Activated CD8-positive, alpha-beta memory T cell treated with anti-CD3 and anti-CD28 coated beads, Interleukin-2, amount 50 U/mL, for 1 hour (primary cell): ENCODE data around the gene SNCG.

Source experiments
- DNase-seq: peaks from one replicate; pipeline ENCODE4 v3.0.0-alpha.2; 2020; ENCODE audit errors: extremely low read depth

The SNCG gene

GRCh38 chr10:86960863-86961434, 2.5 kb downstream of the SNCG start:
- no peak for DNase-seq

DNA sequence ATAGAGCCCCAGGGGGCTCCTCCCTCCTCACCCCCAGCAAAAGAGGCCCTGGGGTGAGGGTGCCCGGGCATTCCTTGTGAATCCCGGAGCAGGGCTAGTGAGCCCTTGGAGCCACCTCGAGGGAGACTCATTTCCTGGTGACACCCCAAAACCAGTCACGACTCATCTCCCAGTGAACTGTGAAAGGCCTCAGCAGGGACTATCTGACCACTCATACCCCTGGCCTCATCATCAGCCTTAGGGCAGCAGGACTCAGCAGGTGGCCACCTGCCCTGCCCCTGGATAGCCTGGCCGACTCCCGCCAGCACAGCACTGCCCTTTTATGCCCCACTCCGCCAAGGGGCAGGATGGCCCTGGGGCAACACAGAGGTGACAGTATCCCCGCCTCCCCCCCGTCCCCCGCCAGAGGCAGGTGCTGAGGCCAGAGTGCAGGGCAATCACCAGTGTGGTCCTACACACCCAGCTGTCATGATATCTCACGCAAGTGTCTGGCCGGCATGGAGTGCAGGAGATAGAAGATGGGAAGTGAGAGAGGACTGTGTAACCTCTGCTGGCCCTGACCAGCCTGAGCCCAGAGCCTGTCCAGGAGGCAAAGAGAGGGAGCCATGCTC, 3.2 kb downstream of the SNCG start:
- no peak for DNase-seq

DNA sequence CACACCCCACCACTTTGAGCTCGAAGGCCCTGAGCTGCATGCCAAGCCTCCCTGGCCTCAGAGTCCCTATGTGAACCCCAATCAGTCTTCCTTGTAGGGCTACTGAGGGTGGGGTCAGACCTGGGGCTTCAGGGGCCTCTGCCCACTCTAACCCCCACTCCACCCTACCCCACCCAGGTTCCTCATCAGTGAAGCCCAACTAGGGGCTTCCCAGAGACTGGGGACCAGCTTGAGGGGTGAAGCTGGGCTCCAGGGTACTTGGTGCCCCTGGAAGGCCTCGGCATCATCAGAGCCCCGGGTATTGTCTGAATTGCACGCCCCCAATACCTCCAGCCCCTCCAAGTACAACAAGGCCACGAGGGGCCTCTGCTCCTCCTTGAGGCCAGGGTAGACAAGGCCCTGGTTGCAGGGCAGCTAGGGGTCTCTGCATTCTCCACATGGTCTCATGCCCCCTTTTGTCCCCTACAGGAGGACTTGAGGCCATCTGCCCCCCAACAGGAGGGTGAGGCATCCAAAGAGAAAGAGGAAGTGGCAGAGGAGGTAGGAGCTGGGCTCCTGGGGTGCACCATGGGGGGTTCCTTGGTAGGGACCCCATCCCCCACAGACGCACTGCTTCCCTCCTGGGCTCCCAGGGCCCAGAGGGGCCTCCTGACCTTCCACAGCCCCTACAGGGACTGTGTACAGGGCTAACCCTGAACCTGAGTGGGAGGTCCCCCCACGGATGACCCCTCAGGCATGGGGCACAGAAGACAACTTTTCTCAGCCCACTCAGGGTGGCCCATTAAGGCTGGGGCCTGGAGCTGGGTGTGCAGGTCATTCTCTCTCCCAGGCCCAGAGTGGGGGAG, 4.0 kb downstream of the SNCG start:
- DNase-seq = no peak

DNA sequence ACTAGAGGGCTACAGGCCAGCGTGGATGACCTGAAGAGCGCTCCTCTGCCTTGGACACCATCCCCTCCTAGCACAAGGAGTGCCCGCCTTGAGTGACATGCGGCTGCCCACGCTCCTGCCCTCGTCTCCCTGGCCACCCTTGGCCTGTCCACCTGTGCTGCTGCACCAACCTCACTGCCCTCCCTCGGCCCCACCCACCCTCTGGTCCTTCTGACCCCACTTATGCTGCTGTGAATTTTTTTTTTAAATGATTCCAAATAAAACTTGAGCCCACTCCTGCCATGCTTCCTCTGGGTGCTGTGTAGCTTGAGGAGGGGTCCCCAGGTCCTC, 4.5 kb downstream of the SNCG start:
- no peak for DNase-seq

DNA sequence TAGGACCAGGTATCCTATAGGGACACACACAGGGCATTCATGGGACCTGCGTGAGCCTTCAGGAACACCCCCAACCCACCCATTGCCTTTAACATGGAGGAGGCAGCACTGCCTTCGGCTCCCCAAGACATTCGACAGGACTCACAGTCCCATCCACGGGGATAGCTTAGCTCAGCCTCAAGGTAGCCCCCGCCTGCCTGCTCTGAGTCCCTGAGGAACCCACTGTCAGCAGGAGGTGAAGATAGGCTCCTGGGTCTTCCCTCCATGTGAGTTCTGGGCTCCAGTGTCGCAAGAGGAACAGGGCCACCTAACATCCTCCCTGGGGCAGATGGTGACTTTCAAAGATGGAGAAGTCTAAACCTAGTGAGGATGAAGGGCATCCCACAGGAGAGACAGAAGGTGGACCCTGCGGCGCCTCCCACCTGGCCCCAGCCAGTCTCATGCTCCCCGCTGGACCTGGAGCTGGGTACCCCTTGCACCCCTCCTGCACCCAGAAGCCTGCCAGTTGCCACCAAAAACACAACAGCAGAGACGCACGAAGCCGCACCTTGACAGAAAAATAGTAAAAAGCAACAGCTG, 5.0 kb downstream of the SNCG start:
- no peak for DNase-seq

DNA sequence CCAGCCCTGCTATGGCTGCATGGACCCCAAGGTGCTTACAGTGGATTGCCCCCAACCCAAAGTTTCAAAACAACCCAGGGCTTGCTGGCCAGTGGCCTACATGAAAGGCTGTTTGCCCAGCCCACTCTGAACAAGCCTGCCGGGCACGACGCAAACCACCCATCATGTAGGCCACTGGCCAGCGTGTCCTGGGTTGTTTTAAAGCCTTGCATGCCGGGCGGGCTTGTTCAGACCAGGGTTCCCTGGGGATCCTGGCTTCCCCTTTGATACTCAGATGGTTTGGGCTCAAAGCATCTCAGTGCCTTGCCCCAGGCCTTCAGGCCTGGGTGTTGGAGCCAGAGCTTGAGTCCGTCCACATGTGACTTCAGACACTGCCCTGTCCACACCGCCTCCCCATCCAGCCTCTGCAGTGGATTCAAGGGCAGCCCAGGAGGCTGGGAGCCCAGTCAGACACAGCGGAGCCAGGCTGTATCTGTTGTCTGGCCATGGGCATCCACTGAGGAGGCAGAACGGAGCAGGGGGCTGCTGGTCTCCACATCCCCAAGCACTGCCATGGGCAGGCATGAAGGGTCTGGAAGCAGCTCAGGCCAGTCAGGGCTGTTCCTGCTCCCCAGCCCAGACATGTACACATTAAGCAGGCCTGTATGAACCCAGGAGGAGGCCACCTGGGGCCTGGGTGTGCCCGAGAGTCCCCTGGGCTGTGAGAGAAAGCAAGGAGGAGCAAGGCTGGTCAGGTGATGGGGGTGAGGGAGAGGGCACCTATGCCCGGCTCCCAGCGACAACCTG, 5.9 kb downstream of the SNCG start:
- DNase-seq = no peak

- DNase-seq = no peak
Observed at GRCh38 chr10:86964847-86965190, 6.4 kb downstream of the SNCG start.

DNA sequence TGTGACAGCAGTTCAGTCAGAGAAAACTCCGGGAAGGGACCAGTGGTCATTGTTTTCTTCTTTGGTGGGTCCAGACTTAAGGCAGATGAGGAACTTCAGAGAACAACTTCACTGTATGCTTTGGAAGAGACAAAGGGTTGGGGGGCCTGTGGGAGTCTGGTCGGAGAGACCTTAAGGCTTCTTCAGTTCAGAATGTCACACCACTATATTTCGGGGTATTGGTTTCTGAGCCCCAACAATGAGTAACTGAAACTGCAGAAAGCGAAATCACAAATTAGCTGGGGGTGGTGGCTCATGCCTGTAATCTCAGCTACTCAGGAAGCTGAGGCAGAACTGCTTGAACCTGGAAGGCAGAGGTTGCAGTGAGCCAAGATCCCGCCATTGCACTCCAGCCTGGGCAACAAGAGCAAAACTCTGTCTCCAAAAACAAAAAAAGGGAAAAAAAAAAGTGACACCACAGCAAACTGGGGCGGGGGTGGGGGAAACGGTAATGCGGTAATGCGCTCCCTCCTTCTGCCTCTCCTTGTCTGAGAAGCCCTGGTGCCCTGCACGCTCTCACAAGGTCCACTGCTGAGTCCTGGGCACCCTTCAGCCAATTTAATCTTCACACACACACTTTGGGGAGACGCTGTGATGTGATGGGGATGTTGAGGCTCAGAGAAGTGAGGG, 7.7 kb downstream of the SNCG start:
- DNase-seq = no peak

DNA sequence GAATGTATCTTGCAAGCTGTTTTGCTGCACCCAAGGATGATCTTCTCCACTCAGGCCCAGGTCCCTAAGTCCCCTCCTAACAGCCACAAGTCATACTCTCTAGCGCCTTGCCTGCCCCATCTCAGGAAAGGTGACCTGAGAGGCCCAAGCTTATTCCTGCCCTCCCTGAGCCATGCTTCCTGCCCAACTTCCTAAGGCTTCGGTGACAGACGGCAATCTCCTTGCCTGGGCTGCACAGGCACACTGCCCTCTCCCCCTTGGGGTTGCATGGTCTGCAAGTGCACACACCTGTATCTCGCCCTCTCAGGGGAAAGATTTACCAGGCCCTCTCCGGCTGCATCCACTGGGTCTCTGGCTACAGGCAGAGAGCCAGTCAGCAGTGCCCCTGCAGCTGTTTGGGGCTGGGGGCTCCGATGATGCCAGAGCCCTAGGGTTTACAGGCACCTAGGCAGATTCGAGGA, 9.1 kb downstream of the SNCG start:
- DNase-seq = no peak

GRCh38 chr10:86968271-86968993, 10.0 kb downstream of the SNCG start, which contains the start of gene ADIRF:
Gene ADIRF, plus strand, starts transcription at chr10:86968482. Its CDS starts 63 bp downstream, at chr10:86968545.
- no peak for DNase-seq

- no peak for DNase-seq
Observed at GRCh38 chr10:86968994-86969355, 10.6 kb downstream of the SNCG start.

DNA sequence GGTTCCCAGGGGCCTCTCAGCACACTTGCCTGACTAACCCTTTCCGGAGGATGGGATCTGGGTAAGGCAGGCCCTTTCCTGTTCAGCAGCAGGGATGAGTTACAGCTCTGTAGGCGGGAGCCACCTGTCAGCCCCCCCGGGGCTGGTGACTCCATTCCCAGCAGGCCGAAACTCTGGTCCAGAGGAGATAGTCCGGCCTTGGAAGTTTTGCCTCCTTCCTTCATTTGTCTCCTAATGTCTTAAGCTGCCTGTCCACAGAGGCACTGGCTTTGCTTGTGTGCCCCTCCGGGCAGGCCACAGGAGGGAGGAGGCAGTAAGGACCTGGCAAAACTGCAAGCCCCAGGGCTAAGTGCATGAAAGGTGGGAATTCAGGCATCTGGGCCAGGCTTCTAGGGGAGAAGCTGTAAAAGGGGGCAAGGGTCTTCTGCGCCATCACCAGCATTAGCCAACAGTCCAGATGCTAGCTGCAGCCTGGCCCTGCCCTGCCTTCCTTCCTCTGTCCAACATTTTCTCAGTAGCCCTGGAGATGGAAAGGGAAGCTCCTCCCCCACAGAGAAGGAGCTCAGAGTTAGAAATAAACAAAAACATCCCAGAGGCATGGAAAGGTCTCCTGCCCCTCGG, 11.1 kb downstream of the SNCG start:
- no peak for DNase-seq

DNA sequence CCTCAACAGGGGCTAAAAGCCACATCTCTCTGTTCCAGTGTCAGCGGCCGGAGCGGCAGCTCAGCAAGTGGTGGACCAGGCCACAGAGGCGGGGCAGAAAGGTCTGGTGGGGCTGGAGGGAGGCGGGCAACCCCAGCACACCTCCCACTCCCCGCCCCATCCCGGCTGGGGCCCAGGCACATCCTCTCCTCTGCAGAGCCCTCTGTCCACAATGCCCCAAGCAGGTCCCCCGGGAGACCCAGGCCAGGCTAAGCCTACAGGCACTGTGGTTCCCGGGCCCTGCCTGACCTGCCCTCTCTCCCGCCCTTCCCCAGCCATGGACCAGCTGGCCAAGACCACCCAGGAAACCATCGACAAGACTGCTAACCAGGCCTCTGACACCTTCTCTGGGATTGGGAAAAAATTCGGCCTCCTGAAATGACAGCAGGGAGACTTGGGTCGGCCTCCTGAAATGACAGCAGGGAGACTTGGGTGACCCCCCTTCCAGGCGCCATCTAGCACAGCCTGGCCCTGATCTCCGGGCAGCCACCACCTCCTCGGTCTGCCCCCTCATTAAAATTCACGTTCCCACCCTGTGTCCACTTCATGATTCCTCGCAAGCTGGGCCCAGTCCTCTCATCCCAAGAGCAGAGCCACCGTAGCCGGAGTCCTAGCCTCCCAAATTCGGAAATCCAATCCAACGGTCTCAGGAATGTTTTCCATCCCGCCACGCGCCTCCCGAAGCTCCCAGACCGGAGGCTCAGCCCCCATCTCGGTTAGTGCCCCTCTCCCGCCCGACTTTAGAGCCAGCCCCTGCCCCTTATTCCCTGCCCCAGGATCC, 12.0 kb downstream of the SNCG start:
- DNase-seq = no peak

- no peak for DNase-seq
Observed at GRCh38 chr10:86970982-86971231, 12.5 kb downstream of the SNCG start.

DNA sequence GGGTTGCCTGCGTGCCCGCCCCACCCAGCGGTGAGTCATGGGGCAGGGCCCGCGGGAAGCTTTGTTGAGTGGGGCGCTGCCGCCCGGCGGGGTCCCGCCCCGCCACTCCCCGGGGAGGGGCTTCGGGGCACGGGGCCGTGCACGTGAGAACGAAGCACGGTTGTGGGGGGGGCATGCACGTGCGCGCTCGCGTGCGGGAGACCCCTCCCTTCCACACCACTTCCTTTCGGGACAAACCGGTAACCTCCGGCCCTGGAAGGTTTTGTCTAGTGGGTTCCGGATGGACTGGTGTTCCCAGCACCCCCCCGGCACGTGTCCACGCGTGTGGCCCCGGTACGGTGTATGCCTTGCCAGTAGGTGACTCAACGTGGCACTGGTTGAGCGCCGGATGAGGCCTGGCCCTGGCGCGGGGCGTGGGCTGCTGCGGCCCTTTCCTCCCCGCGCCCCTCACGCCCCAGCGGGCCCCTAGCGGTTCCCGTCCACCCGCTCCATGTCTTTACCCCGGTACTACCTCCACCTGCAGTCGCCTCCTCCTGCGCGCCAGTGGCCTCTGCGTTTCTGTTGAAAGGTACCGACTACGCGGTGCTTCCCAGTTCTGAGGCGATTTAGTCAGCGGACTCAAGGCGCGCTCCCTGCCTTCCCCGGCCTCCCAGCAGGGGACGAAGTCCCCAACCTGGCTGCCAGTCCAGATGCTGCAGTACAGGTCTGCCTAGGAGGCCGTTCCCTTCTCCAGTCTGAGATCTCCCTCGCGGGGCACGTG, 13.0 kb downstream of the SNCG start:
- DNase-seq = peak; percentile 64

GRCh38 chr10:86972613-86973380, 14.4 kb downstream of the SNCG start:
- DNase-seq = no peak

GRCh38 chr10:86974484-86974883, 16.1 kb downstream of the SNCG start:
- DNase-seq = no peak

DNA sequence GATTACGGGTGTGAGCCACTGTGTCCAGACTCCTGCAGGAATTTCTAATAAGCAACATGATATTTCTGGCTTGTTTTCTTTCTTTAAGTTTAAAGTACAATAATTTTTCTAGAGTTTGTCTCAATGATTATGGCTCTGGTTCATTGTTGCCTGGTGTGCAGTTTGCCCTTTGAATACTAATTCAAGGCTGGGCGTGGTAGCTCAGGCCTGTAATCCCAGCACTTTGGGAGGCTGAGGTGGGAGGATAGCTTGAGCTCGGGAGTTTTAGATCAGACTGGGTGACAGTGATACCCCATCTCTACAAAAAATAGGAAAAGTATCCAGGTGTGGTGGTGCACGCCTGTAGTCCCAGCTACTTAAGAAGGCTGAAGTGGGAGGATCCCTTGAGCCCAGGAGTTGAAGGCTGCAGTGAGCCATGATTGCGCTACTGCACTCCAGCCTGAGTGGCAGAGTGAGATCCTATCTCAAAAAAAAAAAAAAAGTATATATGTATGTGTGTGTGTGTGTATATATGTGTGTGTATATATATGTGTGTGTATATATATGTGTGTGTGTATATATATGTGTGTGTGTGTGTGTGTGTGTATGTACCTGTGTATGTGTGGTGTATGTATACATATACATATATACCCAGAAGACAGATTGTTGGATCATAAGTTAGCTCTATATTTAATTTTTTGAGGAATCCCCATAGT, 18.1 kb downstream of the SNCG start:
- DNase-seq = no peak
